Measurements from ENCODE around the gene ATP13A2.

The ATP13A2 gene

DNA sequence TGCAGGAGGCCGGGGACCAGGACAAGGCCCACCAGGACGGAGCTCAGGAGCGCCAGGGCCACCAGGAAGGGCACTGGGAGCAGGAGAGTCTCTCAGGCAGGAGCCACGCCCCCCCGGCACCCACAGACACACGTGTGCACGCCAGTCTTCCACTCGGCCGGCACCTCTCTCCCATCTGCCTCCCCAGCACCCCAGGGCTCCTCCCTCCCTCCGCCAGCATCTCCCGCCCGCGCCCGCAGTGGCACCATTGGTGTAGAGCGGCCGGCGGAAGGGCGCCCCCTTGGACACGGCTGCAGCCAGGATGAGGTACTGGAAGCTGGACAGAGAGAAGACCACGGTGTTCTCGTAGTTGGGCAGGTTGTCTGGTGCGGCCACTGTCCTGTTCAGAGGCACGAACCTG lies 25.2 kb downstream of the ATP13A2 start:
- Mint-ChIP-seq H3K4me1 (peaks cover 0 to under 1% of the 10 kb centered on the region in 2 donors), H3K9me3 (no peaks in the 10 kb centered on the region), H3K27ac (no peak overlapping the region), H3K27me3 (peaks cover 8 to 15% of the 10 kb centered on the region in 2 donors), H3K4me3 (no peak overlapping the region), H3K36me3 (peaks cover 19 to 37% of the 10 kb centered on the region in 2 donors)
- DNase-seq (no peak), ATAC-seq (replicated peaks) (no peak)

- no peak overlapping the region for H3K4me3 Mint-ChIP-seq
- H3K4me1 Mint-ChIP-seq, result peaks cover 3 to 5% of the 10 kb centered on the region in 2 donors
- H3K36me3 Mint-ChIP-seq, result peaks cover 18 to 37% of the 10 kb centered on the region in 2 donors
- DNase-seq, result no peak
- no peaks in the 10 kb centered on the region for H3K9me3 Mint-ChIP-seq
- ATAC-seq (replicated peaks), result no peak
- no peak overlapping the region for H3K27ac Mint-ChIP-seq
- H3K27me3 Mint-ChIP-seq, result peaks cover 12 to 19% of the 10 kb centered on the region in 2 donors
Observed at GRCh38 chr1:16986113-16986512, 25.6 kb downstream of the ATP13A2 start.

GRCh38 chr1:16984717-16985116 lies 27.0 kb downstream of the ATP13A2 start:
- peaks cover 14 to 33% of the 10 kb centered on the region in 2 donors for H3K36me3 Mint-ChIP-seq
- peaks cover 8 to 15% of the 10 kb centered on the region in 2 donors for H3K4me1 Mint-ChIP-seq
- no peak for ATAC-seq (replicated peaks)
- H3K27ac Mint-ChIP-seq, result no peak overlapping the region
- peaks cover 25 to 26% of the 10 kb centered on the region in 2 donors for H3K27me3 Mint-ChIP-seq
- no peak for DNase-seq
- no peak overlapping the region for H3K4me3 Mint-ChIP-seq
- no peaks in the 10 kb centered on the region for H3K9me3 Mint-ChIP-seq

GRCh38 chr1:16983649-16984048 lies 28.1 kb downstream of the ATP13A2 start:
- Mint-ChIP-seq H3K4me1 (peaks cover 8 to 19% of the 10 kb centered on the region in 2 donors), H3K36me3 (peaks cover 9 to 27% of the 10 kb centered on the region in 2 donors), H3K9me3 (no peaks in the 10 kb centered on the region), H3K4me3 (no peak overlapping the region), H3K27me3 (peaks cover 30 to 35% of the 10 kb centered on the region in 2 donors), H3K27ac (no peak overlapping the region)
- ATAC-seq (replicated peaks) (no peak), DNase-seq (no peak)

- H3K9me3 Mint-ChIP-seq, result no peaks in the 10 kb centered on the region
- ATAC-seq (replicated peaks), result no peak
- peaks cover 8 to 19% of the 10 kb centered on the region in 2 donors for H3K4me1 Mint-ChIP-seq
- H3K27me3 Mint-ChIP-seq, result peaks cover 30 to 35% of the 10 kb centered on the region in 2 donors
- no peak overlapping the region for H3K27ac Mint-ChIP-seq
- DNase-seq, result no peak
- no peak overlapping the region for H3K4me3 Mint-ChIP-seq
- H3K36me3 Mint-ChIP-seq, result peaks cover 9 to 24% of the 10 kb centered on the region in 2 donors
Observed at GRCh38 chr1:16982902-16983301, 28.8 kb downstream of the ATP13A2 start.

DNA sequence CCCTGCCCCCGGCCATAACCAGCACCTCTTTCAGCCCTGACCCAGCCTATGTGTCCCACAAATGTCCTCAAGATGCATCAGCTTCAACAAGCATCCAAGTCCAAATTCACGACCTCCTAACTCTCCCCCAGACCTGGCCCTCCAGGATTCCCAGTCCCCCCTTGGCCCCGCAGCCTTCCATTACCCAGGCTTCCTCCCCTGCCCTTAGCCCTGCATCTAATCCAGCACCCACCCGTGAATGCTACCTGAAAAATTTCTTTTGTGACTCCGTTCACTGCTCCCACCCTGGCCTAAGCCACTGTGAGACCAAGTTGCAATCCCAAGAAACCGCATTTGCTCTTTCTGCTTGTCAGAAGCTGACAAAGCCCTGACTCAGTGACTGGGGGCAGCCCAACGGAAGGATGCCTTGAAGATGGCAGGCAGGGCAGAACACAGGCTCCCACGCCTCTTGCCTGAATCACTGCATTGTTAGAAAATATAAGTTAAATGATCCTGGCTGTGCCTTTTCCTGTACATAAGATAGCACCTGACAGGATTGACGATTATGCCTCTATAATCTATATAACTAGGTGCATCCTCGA lies 30.4 kb downstream of the ATP13A2 start:
- H3K4me1 Mint-ChIP-seq, result peaks cover 8 to 19% of the 10 kb centered on the region in 2 donors
- peaks cover 7 to 10% of the 10 kb centered on the region in 2 donors for H3K36me3 Mint-ChIP-seq
- DNase-seq (no peak), ATAC-seq (replicated peaks) (no peak)
- peak overlapping the region; percentile 55 to 69 for H3K4me3 Mint-ChIP-seq
- H3K27me3 Mint-ChIP-seq, result peaks cover 30 to 35% of the 10 kb centered on the region in 2 donors
- H3K27ac Mint-ChIP-seq, result peak overlapping the region; percentile 32
- no peaks in the 10 kb centered on the region for H3K9me3 Mint-ChIP-seq

DNA sequence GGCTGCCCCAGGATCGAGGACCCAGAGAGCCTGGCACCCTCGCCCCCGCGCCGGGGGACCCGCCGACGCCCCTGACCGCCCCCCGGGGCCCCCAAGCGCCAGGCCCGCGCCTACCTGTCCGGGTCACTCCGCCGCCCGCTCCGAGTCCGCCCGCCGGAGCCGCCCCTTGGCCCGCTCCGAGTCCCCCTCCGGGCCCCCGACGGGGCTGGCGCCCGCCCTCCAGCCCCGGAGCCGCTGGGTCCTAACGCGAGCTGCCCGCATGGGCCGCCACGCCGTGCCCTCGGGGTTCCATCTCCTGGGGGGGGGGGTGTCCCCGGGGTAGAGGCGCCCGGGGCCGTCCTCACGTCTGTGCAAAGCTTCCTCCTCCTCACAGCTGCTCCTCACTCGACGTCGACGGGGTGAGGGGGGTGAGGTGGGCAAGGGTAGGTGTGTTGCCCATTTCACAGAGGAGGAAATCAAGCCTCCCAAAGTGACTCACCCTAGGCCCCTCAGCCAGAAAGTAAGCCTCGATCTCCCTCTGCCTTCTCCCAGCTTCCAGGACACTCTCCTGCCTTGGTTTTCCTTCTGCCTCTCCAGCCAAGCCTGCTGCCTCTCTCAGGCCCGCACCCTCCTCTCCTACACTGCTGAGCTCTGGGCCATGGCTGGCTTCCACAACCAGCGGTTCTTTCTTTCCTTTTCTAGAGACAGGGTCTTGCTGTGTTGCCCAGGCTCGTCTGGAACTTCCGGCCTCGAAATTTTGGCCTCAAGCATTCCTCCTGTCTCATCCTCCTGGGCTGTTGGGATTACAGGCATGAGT lies 31.1 kb downstream of the ATP13A2 start, which contains the start of gene MFAP2:
TSS of gene MFAP2 (minus strand) at position 148 of the 796 bp plus-strand sequence. CDS start 2,347 bp downstream, outside the sequence.
- peaks cover 30 to 35% of the 10 kb centered on the region in 2 donors for H3K27me3 Mint-ChIP-seq
- H3K4me3 Mint-ChIP-seq, result peak within 1 kb of the TSS; percentile 61 to 69
- H3K36me3 Mint-ChIP-seq, result peaks cover 3 to 7% of the 10 kb centered on the region in 2 donors
- ATAC-seq (replicated peaks), result peak in 1 of 2 donors; percentile 51
- DNase-seq, result no peak
- H3K9me3 Mint-ChIP-seq, result no peaks in the 10 kb centered on the region
- H3K27ac Mint-ChIP-seq, result peak within 1 kb of the TSS; percentile 32
- peaks cover 8 to 19% of the 10 kb centered on the region in 2 donors for H3K4me1 Mint-ChIP-seq

DNA sequence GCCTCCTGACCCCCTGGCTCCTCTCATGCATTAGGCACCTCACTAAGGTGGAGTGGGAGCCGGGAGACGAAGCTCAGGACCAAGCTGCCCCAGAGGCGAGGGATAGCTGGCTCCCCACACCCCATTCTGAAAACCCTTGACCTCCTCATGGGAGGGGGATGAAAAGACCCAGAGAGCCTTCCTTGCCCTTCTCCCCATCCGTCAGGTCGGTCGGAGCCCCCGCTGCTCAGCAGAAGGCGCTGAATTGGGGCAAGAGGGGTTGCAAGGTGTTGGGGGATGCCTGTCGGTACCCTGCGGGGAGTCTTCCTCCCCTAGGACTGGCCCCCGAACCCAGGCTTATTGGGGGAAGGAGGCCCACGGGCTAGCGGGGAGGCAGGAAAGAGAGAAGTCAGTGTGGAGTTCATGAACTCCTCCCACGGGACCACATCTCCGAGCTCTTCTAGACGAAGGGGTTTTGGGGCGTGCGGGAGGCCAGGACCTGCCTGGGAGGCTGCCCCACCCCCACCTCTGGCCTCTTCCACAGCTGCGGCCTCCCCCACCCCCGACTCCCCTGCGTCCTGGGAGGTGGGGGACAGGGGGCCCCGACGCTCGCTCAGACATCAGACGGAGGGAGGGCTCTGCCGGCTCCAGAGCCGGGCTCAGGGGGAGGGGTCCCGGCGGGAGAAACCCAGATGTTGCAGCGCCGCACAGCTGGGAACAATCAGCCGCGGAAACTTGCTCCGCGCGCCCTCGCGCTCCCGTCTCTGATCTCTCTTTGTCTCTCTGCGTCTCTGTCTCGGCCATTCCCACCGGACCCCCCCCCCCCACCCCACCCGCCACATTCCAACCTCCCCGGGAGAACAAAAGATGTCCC lies 32.0 kb downstream of the ATP13A2 start:
- DNase-seq (no peak), ATAC-seq (replicated peaks) (peak; percentile 6 to 26)
- H3K4me3 Mint-ChIP-seq, result peak overlapping the region; percentile 50 to 61
- H3K27me3 Mint-ChIP-seq, result peaks cover 30 to 35% of the 10 kb centered on the region in 2 donors
- no peaks in the 10 kb centered on the region for H3K9me3 Mint-ChIP-seq
- H3K4me1 Mint-ChIP-seq, result peaks cover 8 to 19% of the 10 kb centered on the region in 2 donors
- H3K36me3 Mint-ChIP-seq, result no peaks in the 10 kb centered on the region
- no peak overlapping the region for H3K27ac Mint-ChIP-seq

DNA sequence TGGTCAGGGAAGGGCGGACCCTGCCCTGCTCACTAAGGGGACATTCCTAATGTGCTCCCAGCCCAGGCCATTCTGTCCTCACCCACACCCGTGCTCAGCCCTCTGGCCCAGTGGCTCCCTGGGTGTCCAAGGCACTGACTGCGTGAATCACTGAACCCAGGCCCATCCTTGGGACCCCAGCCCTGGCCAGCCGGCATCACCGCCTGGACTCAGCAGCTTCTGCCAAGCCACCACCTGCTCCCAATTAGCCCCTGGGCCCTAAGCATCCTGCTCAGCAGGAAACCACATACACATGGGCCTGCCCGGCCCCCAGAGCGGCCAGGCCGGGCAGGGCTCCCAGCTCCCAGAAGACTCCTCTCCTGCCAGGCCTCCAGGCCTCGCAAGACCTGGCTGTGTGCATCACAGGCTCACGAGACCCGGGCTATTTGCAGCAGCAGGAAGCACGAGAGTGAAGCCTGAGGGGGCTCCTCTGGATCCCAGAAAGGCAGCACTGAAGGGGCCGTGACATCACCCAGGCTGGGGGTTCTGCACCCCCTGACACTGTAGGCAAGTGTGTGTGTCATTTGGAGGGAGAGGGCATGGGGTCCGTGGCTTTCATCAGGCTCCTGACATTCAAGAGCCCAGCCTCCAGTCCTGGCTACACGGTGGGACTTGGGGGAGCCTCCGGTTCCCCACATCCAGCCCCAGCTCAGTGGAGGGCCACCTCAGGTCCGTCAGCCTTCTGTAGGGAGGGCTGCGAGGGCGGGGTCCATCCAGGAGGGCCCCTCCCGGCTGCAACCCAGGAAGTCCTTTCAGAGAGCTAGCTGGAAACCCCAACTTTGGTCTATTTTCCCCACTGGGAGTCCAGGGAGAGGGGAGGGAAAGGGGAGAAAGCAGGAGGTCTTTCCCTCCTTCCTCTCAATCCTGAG lies 32.9 kb downstream of the ATP13A2 start:
- H3K9me3 Mint-ChIP-seq, result no peaks in the 10 kb centered on the region
- no peak for DNase-seq
- peaks cover 30 to 35% of the 10 kb centered on the region in 2 donors for H3K27me3 Mint-ChIP-seq
- H3K4me1 Mint-ChIP-seq, result peaks cover 8 to 19% of the 10 kb centered on the region in 2 donors
- H3K36me3 Mint-ChIP-seq, result no peaks in the 10 kb centered on the region
- H3K27ac Mint-ChIP-seq, result no peak overlapping the region
- ATAC-seq (replicated peaks), result no peak
- H3K4me3 Mint-ChIP-seq, result no peak overlapping the region

DNA sequence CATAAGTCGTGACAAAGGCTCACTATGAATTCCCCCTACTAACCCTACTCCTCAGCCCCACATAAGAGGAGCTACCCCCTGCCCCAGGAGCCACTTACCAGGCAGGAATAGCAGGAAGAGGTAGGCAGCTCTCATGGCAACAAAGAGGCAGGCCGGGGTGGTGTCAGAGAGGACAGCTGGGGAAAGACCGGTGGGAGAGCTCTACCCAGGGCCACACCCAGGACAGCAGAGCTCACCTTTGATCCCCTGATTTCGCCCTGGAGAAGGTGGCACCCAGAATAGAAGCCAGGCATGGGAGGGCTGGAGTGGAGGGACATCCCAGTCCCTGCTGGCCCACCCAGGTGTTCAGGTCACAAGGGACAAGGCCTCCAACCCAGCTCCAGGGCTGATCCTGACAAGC lies 33.6 kb downstream of the ATP13A2 start:
- Mint-ChIP-seq H3K4me3 (no peak overlapping the region), H3K9me3 (no peaks in the 10 kb centered on the region), H3K4me1 (peaks cover 8 to 19% of the 10 kb centered on the region in 2 donors), H3K27me3 (peaks cover 26 to 31% of the 10 kb centered on the region in 2 donors), H3K27ac (no peak overlapping the region), H3K36me3 (no peaks in the 10 kb centered on the region)
- ATAC-seq (replicated peaks), result no peak
- no peak for DNase-seq

DNA sequence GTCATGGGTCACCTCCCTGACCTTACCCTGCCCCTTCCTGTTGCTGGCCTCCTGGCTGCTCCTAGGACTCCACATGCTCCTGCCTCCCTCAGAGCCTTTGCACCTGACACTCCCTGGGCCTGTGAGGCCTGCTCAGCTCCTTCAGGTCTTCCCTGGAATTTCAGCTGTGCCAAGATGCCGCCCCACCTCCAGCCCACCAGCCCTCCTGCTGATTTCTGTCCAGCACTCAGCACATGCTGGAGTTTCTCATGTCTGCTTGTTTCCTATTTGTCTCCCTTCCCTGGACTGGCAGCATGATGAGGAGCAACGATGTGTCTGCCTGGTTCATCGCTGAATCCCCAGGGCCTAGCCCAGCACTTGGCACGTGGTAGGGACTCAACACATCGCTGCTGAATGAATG lies 34.4 kb downstream of the ATP13A2 start:
- ATAC-seq (replicated peaks) (no peak), DNase-seq (no peak)
- H3K4me1 Mint-ChIP-seq, result peaks cover 8 to 19% of the 10 kb centered on the region in 2 donors
- H3K9me3 Mint-ChIP-seq, result no peaks in the 10 kb centered on the region
- peaks cover 21 to 27% of the 10 kb centered on the region in 2 donors for H3K27me3 Mint-ChIP-seq
- H3K36me3 Mint-ChIP-seq, result no peaks in the 10 kb centered on the region
- H3K27ac Mint-ChIP-seq, result no peak overlapping the region
- no peak overlapping the region for H3K4me3 Mint-ChIP-seq

- H3K27me3 Mint-ChIP-seq, result peaks cover 19 to 27% of the 10 kb centered on the region in 2 donors
- no peak overlapping the region for H3K4me3 Mint-ChIP-seq
- H3K4me1 Mint-ChIP-seq, result peaks cover 8 to 19% of the 10 kb centered on the region in 2 donors
- no peaks in the 10 kb centered on the region for H3K36me3 Mint-ChIP-seq
- ATAC-seq (replicated peaks) (no peak), DNase-seq (no peak)
- no peak overlapping the region for H3K27ac Mint-ChIP-seq
- H3K9me3 Mint-ChIP-seq, result no peaks in the 10 kb centered on the region
Observed at GRCh38 chr1:16976966-16977365, 34.8 kb downstream of the ATP13A2 start.

DNA sequence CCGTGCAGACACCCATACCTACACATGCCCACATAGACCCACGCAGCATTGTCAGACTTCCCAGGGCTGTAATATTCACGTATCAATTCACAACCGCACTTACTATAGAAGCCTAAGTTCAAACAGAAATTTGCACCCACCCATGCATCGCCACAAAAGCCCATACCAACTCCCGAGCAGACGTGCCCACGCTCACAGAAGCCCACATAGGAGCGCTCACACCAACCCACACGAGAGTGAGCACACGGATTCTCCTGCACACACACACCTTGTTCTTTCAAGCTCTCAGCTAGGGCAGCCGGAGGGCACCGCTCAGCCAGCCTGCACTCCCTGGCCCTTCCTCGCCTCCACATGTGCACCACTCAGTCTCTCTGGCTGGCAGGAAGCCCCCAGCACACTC lies 35.9 kb downstream of the ATP13A2 start:
- no peak for DNase-seq
- Mint-ChIP-seq H3K9me3 (no peaks in the 10 kb centered on the region), H3K27me3 (peaks cover 8 to 19% of the 10 kb centered on the region in 2 donors), H3K4me1 (peaks cover 3 to 11% of the 10 kb centered on the region in 2 donors), H3K36me3 (peaks cover 1 to 2% of the 10 kb centered on the region in 2 donors), H3K4me3 (no peak overlapping the region), H3K27ac (no peak overlapping the region)
- ATAC-seq (replicated peaks), result no peak
